Cardiac fibroblast (primary cell): ENCODE measurements around the gene IL2RA.

Experiments used
- DNase-seq, 2 donors: peaks; one replicate each; pipeline versions ENCODE4 v3.0.0 to v3.0.0-alpha.2; 2010; ENCODE audit warnings: low read depth in 2 of 2
- H3K4me3 ChIP-seq, 2 donors: replicated peaks in 1 of 2; 1 replicate in 1 of 2; 2 replicates in 1 of 2; pipeline ENCODE4 v1.5.1; 2011; ENCODE audit warnings: low read depth in 2 of 2, low read length in 2 of 2, mild to moderate bottlenecking in 2 of 2, moderate library complexity in 1 of 2
- TF ChIP-seq, protein P1 (sequence below): IDR thresholded peaks from one replicate; pipeline ENCODE4 v1.5.1; 2011; ENCODE audit warnings: low read depth, mild to moderate bottlenecking, low read length, inconsistent platforms

Gene IL2RA

DNA sequence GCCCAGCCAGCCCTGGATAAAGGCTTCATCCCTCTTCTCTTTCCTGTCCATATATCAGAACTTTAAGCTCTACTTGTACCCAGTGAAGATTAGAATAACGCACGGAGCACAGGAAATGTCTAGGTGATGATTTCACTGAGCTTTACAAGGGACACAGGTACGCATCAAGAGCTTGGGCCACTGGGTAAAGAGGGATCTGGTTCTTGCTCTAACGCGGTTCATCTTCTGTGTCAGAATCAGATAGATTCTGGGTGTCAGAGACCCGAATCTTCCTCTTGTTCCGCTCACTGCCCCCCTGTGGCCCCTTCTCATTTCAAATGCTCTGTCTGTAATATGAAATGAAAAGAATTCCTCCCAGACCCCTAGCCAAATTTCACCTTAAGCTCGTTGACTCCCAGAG lies 24.7 kb downstream of the IL2RA start:
- DNase-seq, result no peak
- no peak overlapping the region for H3K4me3 ChIP-seq
- TF ChIP-seq, protein P1, sequence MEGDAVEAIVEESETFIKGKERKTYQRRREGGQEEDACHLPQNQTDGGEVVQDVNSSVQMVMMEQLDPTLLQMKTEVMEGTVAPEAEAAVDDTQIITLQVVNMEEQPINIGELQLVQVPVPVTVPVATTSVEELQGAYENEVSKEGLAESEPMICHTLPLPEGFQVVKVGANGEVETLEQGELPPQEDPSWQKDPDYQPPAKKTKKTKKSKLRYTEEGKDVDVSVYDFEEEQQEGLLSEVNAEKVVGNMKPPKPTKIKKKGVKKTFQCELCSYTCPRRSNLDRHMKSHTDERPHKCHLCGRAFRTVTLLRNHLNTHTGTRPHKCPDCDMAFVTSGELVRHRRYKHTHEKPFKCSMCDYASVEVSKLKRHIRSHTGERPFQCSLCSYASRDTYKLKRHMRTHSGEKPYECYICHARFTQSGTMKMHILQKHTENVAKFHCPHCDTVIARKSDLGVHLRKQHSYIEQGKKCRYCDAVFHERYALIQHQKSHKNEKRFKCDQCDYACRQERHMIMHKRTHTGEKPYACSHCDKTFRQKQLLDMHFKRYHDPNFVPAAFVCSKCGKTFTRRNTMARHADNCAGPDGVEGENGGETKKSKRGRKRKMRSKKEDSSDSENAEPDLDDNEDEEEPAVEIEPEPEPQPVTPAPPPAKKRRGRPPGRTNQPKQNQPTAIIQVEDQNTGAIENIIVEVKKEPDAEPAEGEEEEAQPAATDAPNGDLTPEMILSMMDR, result no peak

DNA sequence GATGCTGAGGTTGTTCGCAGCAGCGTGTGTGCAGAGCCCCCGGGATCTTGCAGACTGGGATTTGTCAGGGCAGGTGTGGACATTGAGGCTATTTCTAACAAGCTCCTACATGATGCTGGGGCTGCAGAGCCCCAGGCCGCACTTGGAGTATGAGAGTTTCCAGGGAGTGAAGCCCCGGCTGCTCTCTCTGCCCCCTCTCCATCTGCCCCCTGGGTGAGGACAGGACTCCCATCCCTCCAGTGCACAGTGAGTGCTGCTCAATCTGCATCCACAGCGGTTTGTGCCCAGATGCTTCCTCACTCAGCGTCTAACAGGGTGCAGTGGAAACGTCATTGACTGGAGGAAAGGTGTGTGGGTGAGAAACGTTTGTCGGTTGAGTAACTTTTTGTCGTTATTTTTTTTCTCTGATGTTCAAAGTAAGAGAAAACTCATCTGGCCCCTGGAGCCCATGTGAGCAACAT lies 25.3 kb downstream of the IL2RA start:
- DNase-seq, result no peak
- TF ChIP-seq, protein P1, result no peak

DNA sequence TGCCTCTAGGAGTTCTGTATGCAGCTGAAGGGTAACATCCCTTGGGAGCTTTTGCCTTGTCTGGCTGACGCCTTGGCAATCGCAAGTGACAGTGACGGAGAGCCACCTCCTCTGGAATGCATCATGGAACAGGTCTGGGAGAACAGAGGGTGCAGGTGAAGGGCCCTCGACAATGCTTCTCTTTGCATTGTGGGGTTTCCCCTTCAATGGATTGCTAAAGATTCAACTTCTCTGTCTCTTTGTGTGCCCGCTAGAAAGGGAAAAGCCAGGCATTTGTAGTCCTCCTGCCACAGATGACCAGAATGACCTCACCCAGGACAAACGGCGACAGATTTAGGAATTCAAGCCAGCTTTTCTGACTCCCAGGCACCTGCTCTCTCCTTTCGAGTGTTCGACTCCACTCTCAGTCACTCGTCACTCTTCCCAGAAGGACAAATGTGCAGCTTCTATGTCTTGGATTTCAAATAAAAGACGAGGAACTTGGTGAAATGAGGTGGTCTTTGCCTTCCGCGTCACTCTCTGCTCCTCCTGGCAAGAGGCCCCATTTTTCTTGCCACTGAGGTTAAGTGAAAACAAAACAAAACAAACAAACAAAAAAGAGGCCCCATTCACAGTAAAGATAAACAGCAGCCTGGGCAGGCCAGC lies 26.1 kb downstream of the IL2RA start:
- TF ChIP-seq, protein P1, result no peak
- no peak overlapping the region for H3K4me3 ChIP-seq
- DNase-seq, result no peak

More for the DNA sequence above, 25.3 kb downstream of the IL2RA start:
- H3K4me3 ChIP-seq, result no peak overlapping the region

DNA sequence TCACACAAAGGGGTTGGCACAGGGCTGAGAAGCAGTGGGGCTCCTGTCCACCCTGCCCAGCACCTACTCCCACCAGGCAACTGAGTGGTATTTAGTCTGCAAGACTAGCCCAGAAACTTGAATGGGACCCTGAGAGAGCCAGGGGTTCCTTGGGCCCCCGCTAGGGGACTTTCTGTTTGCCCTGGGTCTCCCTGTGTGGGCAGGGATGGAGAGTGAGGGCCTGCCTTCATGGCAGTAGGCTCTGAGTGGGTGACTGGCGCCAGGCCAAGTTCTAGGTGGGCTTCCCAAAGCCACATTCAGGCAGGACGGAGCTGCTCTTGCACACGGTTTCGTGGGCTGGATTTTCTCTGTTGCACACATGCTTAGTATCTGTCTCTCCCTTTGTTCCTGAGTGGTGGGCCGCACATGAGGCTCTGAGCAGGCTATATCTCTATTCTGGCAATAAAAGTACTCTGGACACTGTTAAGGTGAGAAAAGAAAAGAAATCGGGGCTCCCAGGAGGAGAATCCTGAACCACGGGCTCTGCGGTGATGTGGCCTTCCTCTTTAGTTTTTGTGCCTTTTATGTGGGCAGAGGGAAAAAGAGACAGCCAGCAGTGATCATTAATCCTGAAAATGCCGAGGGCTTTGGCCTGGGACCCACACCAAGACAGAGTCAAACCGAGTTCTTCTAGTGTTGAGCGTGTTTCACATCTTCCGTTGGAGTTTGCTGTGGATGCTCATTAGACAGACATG lies 26.9 kb downstream of the IL2RA start:
- DNase-seq, result no peak
- no peak overlapping the region for H3K4me3 ChIP-seq
- TF ChIP-seq, protein P1, result no peak

DNA sequence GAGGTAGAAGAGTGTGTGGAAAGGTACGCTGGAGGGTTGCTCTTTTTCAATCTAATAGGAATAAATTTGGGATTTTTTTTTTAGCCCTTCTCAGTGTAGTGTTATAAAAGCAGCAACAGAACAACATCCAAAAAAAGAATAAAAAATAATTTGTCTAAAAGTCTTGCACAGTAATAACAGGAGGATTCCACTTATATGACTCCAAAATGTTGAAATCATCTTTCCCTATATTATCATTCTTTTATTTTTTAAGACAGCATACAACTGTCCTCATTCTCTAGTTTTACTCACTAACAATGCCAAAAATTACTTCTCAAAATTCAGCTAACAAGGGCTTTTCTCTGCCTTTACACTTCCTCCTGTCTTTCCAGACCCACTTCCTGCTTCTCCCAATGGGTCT lies 27.8 kb downstream of the IL2RA start:
- no peak for DNase-seq
- no peak overlapping the region for H3K4me3 ChIP-seq
- TF ChIP-seq, protein P1, result no peak

DNA sequence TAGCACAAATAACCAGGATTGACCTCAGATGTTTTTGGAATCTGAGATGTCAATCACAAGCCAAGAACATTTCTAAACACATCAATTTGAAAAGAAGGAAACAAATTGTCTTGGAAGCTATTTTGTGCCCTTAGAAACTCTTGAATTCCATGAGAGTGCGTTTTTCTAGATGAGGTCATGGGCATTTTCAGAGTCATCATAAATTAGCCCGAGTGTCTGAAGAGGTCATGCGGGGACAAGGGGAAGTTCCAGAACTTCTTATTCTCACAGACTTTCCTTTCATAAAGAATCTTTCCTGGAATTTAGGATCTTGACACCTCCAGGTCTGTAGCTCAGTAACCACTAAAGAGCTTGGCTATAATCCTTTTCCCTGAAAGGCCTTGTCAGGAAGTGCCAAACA lies 28.2 kb downstream of the IL2RA start:
- TF ChIP-seq, protein P1, result no peak
- peak; percentile 41 to 46 for DNase-seq
- H3K4me3 ChIP-seq, result no peak overlapping the region
